HG02970 (cell line): ENCODE data around the gene PRM1.
A peak's percentile ranks its signal among the peaks of the same experiment; 100 is the strongest.

Source experiments
- ATAC-seq: cut with Tn5 transposase; IDR thresholded peaks from one replicate; pipeline ENCODE4 v1.9.1; 2021; ENCODE audit warnings: mild to moderate bottlenecking, moderate library complexity, moderate number of reproducible peaks; ENCODE audit not compliant: unreplicated experiment, low FRiP score

Gene PRM1, protein sequence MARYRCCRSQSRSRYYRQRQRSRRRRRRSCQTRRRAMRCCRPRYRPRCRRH

DNA sequence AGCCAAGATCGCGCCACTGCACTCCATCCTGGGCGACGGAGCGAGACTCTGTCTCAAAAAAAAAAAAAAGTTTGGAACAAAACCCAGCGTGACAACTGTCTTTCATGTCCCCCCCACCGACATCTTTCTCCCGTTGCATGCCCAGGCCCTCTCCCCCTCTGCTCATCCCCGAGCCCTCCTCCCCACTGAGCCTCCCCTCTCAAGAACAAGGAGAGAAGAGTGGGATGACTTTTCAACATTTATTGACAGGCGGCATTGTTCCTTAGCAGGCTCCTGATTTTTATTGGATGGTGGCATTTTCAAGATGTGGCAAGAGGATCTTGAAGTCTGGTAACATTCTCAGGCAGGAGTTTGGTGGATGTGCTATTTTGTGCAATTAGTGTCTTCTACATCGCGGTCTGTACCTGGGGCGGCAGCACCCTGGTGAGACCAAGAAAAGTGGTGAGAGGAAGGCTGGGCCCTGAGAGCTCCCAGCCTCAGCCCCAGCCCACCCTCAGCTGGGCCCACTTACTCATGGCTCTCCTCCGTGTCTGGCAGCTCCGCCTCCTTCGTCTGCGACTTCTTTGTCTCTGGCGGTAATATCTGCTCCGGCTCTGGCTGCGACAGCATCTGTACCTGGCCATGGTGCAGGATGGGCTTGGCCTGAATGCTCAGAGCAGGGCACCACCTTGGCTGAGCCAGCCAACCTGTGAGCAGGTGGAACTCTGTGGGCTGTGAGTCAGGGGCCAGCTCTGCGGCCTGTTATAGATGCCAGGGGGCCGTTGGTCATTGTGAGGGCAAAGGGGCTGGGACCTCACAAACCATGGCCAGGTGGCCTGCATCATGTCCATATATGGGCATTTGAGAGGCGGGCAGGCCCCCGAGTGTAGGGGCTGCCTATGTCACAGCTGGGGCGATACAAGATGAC lies at the start of gene PRM1:
TSS of gene PRM1 (minus strand) at position 715 of the 907 bp plus-strand sequence. CDS start at position 623, 92 bp downstream.
- ATAC-seq = no peak

DNA sequence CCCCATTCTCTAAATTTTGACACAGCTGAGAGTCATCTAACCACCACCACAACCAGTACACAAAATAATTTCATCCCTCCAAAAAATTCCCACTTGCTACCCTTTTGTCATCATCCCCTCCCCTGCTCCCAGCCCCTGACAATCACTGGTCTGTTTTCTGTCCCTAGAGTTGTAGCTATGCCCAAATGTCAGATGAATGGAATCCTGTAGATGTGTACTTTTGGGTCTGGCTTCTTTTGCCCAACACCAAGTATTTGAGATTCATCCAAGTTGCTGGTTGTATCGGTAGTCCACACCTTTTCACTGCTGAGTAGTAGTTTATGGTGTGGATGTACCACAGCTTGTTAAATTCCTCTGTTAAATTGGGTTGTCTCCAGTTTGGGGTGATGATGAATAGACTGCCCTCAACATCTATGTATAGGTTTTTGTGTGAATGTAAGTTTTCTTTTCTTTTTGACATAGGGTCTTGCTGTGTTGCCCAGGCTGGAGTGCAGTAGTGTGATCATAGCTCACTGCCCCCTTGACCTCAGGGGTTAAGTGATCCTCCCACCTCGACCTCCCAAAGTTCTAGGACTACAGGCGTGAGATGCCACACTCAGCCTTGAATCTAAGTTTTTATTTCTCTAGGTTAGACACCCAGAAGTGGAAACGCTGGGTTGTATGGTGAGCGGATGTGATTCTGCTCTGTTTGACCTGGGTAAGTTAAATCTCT lies 49.6 kb upstream of the PRM1 start:
- no peak for ATAC-seq

- no peak for ATAC-seq
Measured at GRCh38 chr16:11329891-11330290, 48.8 kb upstream of the PRM1 start.

- ATAC-seq = no peak
Measured at GRCh38 chr16:11329071-11329491, 48.0 kb upstream of the PRM1 start.

GRCh38 chr16:11328172-11329070 lies 47.3 kb upstream of the PRM1 start:
- peak; percentile 61 for ATAC-seq

DNA sequence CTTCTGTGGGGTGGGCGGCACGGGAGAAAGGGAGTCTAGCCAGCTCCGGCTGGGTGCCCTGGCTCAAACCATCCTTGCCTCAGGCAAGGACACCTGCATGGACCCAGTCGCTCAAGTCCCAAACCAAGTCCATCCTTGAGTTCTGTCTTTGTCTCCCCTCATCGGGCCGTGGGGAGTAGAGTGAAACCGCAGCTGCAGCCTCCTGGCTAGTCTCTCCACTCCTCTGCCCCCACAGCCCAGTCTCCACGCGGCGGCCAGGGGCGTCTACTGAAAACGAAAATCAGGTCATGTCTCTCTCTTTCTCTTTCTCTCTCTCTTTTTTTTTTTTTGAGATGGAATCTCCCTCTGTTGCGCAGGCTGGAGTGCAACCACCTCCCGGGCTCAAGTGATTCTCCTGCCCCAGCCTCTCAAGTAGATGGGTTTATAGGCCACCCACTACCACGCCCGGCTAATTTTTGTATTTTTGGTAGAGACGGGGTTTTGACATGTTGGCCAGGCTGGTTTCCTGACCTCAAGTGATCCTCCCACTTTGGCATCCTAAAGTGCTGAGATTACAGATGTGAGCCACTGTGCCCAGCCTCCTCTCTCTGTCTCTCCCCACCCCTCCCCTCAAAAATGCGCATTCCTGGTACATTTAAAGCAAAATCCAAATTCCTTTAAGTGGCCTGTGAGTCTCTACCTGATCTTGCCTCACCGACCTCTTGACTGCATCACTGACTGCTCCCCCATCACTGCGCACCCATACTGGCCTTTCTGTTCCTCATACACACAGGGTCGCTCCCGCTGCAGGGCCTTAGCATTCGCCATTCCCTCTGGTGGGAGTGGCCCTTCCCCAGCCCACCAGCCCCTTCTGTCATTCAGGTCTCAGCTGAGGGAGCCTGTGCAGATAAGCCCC lies 46.4 kb upstream of the PRM1 start:
- no peak for ATAC-seq

GRCh38 chr16:11326737-11327276 lies 45.7 kb upstream of the PRM1 start:
- ATAC-seq = no peak

- ATAC-seq = no peak
Measured at GRCh38 chr16:11326084-11326736, 45.1 kb upstream of the PRM1 start.

- no peak for ATAC-seq
Measured at GRCh38 chr16:11325404-11326083, 44.4 kb upstream of the PRM1 start.

GRCh38 chr16:11323551-11324336 lies 42.6 kb upstream of the PRM1 start:
- no peak for ATAC-seq

DNA sequence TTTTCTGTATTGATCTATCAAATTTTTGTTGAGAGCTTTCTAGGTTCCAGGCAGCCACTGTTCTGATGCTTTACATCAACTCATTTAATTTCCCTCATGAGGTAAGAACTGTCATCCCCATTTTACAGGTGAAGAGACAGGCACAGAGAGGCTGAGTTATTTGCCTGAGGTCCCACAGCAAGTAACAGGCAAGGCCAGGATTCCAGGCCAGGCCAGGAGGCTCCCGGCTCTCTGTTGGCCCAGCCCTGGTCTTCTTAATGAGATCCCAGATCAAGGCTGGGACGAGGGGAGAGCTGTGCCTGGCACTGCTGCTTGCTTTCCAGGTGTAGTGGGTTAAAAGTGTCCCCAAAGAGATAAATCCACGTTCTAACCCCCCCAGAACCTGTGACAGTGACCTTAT lies 41.7 kb upstream of the PRM1 start:
- ATAC-seq = no peak

GRCh38 chr16:11321662-11322061 lies 40.5 kb upstream of the PRM1 start:
- no peak for ATAC-seq

DNA sequence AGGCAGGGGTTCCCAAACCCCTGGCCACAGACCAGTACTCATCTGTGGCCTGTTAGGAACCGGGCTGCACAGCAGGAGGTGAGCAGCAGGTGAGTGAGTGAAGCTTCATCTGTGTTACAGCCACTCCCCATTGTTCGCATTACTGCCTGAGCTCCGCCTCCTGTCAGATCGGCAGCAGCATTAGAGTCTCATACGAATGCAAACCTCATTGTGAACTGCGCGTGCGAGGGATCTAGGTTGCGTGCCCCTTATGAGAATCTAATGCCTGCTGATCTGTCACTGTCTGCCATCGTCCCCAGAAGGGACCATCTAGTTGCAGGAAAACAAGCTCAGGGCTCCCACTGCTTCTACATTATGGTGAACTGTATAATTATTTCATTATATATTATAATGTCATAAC lies 39.0 kb upstream of the PRM1 start:
- ATAC-seq = no peak

DNA sequence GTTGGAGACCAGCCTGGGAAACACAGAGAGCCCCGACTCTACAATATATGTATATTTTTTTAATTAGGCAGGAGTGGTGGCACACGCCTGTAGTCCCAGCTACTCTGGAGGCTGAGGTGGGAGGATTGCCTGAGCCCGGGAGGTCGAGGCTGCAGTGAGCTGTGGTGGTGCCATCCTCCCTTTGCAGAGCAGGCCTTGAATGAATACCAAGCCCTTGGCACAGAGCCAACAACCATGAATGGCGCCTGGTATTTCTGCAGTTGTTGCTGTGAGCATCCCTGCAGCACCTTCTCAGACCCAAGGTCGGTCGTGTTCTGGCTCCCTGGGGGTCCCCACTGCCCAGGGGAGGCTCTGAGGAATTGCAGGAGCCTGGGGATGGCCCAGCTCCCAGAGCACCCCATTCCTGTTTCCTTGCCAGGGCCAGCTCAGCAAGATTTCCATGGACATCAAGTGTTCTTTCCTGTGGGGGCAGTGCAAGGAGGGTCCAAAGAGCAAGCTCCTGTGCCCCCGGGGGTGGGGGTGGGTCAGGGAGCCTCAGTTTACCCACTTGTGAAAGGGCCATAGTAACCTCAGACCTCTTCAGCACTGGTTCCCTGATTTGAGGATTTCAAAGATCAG lies 38.5 kb upstream of the PRM1 start:
- ATAC-seq = no peak

GRCh38 chr16:11318817-11319216 lies 37.7 kb upstream of the PRM1 start:
- no peak for ATAC-seq

DNA sequence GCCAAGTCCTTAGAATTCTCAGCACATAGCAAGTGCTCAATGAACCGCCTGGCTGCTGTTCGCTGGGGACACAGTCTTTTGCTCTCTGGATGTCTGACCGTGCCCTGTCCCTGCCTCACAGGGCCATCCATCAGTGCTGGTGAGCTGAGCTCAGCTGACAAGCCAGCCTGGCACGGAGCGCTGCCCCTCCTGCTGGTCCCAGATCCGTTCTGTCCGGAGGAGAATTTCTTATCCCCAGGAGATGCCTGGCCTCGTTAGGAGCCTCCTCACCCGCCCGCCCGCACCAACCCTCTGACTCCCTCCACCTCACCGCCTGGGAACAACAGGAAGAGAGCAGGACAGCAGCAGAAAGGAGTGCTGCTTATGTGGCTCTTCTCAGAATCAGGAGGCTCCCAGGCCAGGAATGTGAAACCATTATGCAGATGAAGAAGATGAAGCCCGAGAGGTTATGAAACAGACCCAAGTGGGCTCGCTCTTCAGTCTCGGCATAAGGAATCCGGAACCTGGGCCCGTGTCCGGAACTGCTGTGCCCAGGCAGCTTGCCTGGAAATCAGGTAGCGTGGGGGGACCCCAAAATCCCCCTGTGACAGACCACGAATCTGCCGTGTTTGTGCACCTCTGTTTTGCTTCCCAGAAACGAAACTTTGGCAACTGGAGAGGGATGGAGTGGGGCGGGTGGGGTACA lies 35.3 kb upstream of the PRM1 start:
- no peak for ATAC-seq
